Measurements from ENCODE around the gene ARL14EPL.
"Not testable (repeated sequence)": the region's sequence is repeated elsewhere in the genome, so short reads cannot be mapped to it uniquely, and the experiment has no call there.

Gene ARL14EPL

DNA sequence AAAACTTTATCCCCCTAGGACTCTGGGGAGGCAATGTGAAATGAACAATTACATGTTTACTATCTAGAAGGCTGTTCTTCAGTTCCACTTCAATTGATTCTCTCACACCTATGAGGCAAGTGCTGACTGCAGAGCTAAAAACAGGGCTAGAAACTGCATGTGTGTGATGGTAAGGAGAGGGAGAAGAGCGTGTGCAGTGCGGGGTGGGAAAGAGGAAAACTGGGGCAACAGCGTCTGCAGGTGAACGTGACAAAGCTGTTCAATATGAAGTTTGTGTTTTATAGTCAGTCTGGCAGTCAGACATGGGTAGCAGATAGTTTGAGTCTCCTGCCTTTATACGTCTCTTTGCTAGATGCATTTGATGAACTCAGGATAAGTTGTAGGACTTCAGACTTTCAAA lies 45.9 kb downstream of the ARL14EPL start:
- no peak for DNase-seq (ENCODE audit: low spot score)
- in situ Hi-C loops (cut with MboI; ENCODE audit: low sequenced_read_pairs, unreplicated experiment): no loop called here
- no peak for TF ChIP-seq CTCF (IDR thresholded peaks at IDR 0.05; ENCODE audit: borderline replicate concordance, control extremely low read depth, extremely low read depth, insufficient read depth, missing control alignments)

DNA sequence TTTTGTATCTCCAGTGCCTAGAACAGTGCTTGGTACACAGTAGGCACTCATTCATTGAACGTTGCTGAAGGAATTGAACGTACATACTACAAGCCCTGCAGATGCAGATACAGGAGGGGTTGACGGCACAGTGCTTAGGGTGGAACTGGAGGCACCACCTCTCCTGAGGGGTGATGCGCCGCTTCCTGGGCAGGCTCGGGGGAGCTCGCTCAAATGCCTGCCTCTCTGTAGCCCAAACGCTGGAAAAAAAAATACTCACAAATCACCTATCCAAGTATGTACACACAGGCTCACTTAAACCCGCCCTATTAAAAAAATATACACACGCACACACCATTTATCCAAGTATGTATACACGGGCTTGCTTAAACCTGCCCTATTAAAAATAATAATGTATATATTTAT lies 52.0 kb downstream of the ARL14EPL start:
- in situ Hi-C loops (cut with MboI; ENCODE audit: low sequenced_read_pairs, unreplicated experiment): no loop called here
- DNase-seq (ENCODE audit: low spot score): peak; percentile 41
- no peak for TF ChIP-seq CTCF (IDR thresholded peaks at IDR 0.05; ENCODE audit: borderline replicate concordance, control extremely low read depth, extremely low read depth, insufficient read depth, missing control alignments)

- no peak for TF ChIP-seq CTCF (IDR thresholded peaks at IDR 0.05; ENCODE audit: borderline replicate concordance, control extremely low read depth, extremely low read depth, insufficient read depth, missing control alignments)
- DNase-seq (ENCODE audit: low spot score): peak; percentile 82
- in situ Hi-C loops (cut with MboI; ENCODE audit: low sequenced_read_pairs, unreplicated experiment): no loop called here
Observed at GRCh38 chr5:116084871-116085715, 52.8 kb downstream of the ARL14EPL start, which contains the start of gene COMMD10. Gene COMMD10 (plus strand): TSS chr5:116085025.

DNA sequence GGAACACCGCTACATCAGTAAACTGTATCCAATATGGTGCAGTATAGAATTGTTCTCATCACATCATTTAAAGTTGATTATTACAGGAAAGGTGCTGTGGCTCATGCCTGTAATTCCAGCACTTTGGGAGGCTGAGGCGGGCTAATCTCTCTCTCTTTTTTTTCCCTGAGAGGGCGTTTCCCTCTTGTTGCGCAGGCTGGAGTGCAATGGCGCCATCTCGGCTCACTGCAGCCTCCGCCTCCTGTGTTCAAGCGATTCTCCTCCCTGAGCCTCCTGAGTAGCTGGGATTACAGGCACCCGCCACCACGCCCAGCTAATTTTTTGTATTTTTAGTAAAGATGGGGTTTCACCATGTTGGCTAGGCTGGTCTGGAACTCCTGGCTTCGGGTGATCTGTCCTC lies 54.0 kb downstream of the ARL14EPL start:
- DNase-seq (ENCODE audit: low spot score); in situ Hi-C loops (cut with MboI; ENCODE audit: low sequenced_read_pairs, unreplicated experiment): not testable (repeated sequence)

DNA sequence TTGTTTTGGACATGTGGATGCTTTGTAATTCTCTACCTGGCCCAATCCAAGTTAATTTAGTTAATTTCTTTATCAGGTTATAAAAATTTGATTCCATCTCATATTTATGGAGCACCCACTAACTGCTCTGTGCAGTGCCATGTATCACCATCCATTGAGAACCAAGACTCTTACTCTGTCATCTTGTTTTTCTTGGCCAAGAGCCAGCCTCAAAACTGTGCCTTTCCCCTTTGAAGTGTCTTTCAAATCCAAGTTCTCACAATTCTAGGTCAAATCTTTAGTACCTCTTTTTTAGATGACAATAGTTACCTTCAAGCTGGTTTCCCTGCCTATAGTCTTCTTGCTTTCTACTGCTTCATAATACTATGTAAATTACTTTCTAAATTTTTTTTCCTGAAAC lies 55.8 kb downstream of the ARL14EPL start:
- TF ChIP-seq CTCF (IDR thresholded peaks at IDR 0.05; ENCODE audit: borderline replicate concordance, control extremely low read depth, extremely low read depth, insufficient read depth, missing control alignments): no peak
- no peak for DNase-seq (ENCODE audit: low spot score)
- in situ Hi-C loops (cut with MboI; ENCODE audit: low sequenced_read_pairs, unreplicated experiment): no loop called here

GRCh38 chr5:116090302-116090701 lies 58.0 kb downstream of the ARL14EPL start:
- no peak for DNase-seq (ENCODE audit: low spot score)
- in situ Hi-C loops (cut with MboI; ENCODE audit: low sequenced_read_pairs, unreplicated experiment): no loop called here
- TF ChIP-seq CTCF (IDR thresholded peaks at IDR 0.05; ENCODE audit: borderline replicate concordance, control extremely low read depth, extremely low read depth, insufficient read depth, missing control alignments): no peak

GRCh38 chr5:116091416-116091815 lies 59.1 kb downstream of the ARL14EPL start:
- no peak for TF ChIP-seq CTCF (IDR thresholded peaks at IDR 0.05; ENCODE audit: borderline replicate concordance, control extremely low read depth, extremely low read depth, insufficient read depth, missing control alignments)
- in situ Hi-C loops (cut with MboI; ENCODE audit: low sequenced_read_pairs, unreplicated experiment): no loop called here
- DNase-seq (ENCODE audit: low spot score): no peak
